Testis (tissue), 3 donors: ENCODE measurements around the gene PRRT1B. TPM values are rescaled to one million over a fixed set of nuclear protein-coding genes. Genes with fewer than 3 reads are reported as not detected.

ENCODE experiments used
- DNase-seq: peaks from one replicate; pipeline ENCODE4 v3.0.0-alpha.2; 2019
- H3K27ac ChIP-seq, 2 donors: fragments of 200-600 bp; sonication (generic); one replicate each; pipeline ENCODE4 v1.5.1; 2019
- H3K27me3 ChIP-seq: fragments of 200-600 bp; sonication (generic); one replicate; pipeline ENCODE4 v1.5.1; 2019
- H3K36me3 ChIP-seq: fragments of 200-600 bp; sonication (generic); one replicate; pipeline ENCODE4 v1.5.1; 2017; ENCODE audit warnings: low read depth; ENCODE audit errors: missing control alignments
- H3K4me1 ChIP-seq: fragments of 200-600 bp; sonication (generic); one replicate; pipeline ENCODE4 v1.5.1; 2019
- H3K4me3 ChIP-seq, 2 donors: fragments of 200-600 bp; sonication (generic); one replicate each; pipeline ENCODE4 v1.5.1; 2017 to 2019
- H3K9me3 ChIP-seq: fragments of 200-600 bp; sonication (generic); one replicate; pipeline ENCODE4 v1.5.1; 2017
- CTCF ChIP-seq, 3 experiments: fragments of 450-650 bp in 2 of 3; fragments of 200-600 bp in 1 of 3; sonication (generic) in 1 of 3; IDR thresholded peaks; one replicate each; pipeline ENCODE4 v1.5.1; 2016 to 2019; ENCODE audit warnings: antibody characterized with exemption in 3 of 3, mild to moderate bottlenecking in 2 of 3, moderate library complexity in 1 of 3
- POLR2A ChIP-seq: fragments of 450-650 bp; IDR thresholded peaks from one replicate; pipeline ENCODE4 v1.6.1; 2017; ENCODE audit warnings: antibody characterized with exemption, mild to moderate bottlenecking, moderate library complexity
- WGBS, 2 donors: methylation state at CpG; one replicate each; pipeline ENCODE4 v1.1.5; 2018; 5-methylcytosine and 5-hydroxymethylcytosine counted together
- intact Hi-C: fragments of 100-400 bp; cut with DNase I; formaldehyde crosslinking; loops from one replicate; pipeline ENCODE4 v1.15.1; 2023; ENCODE audit warnings: low total_unique reads
- polyA plus RNA-seq: library from polyadenylated mRNA; stranded (reverse); fragments of 350-450 nt; fragmentation: Illumina TruSeq; extraction: RNeasy Lipid Tissue Mini Kit (QIAGEN cat#74804); gene quantifications from one replicate; pipeline ENCODE4 v1.2.3, GENCODE V29; 2014; ENCODE audit warnings: low read depth, low replicate concordance; ENCODE audit not compliant: insufficient read depth
- total RNA-seq, 2 donors: library from RNA; depleted of rRNA; stranded (reverse); fragments of >200 nt; gene quantifications; one replicate each; pipeline ENCODE4 v1.2.3, GENCODE V29; 2016

PRRT1B gene
- total and polyA plus RNA-seq, 3 donors from 2014 or later = 0.47 TPM; not detected in 2

DNA sequence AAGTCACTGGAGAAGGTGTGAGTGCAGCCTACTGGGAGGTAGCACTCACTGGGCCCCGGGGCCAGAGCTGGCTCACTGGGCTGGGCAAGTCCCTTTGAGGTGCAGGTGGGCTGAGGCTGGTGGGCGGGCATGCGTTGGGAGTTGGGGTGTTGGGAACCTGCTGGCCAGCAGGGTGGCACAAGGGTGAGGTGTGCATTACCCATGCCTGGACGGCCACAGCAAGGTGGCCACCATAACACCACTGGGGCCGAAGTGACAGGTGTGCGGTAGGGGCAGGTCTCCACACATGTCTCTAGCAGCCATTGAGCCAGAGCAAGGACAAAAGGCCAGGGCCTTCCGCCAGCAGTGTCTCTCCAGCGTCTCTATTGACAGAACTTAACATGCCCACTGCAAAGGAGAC, 22.6 kb downstream of the PRRT1B start:
- intact Hi-C loops = no loop called here
- 94 to 98% methylated on average over 6 to 8 of the region's 8 CpGs for whole genome bisulfite sequencing, 2 donors
- Histone ChIP-seq H3K4me1 (no peaks in the 10 kb centered on the region), H3K4me3 (no peak overlapping the region), H3K27me3 (no peaks in the 10 kb centered on the region), H3K27ac (no peak overlapping the region), H3K36me3 (no peaks in the 10 kb centered on the region), H3K9me3 (no peaks in the 10 kb centered on the region)
- no peak for DNase-seq
- TF ChIP-seq POLR2A (no peak), CTCF (IDR thresholded peaks at IDR 0.05) (no peak)

DNA sequence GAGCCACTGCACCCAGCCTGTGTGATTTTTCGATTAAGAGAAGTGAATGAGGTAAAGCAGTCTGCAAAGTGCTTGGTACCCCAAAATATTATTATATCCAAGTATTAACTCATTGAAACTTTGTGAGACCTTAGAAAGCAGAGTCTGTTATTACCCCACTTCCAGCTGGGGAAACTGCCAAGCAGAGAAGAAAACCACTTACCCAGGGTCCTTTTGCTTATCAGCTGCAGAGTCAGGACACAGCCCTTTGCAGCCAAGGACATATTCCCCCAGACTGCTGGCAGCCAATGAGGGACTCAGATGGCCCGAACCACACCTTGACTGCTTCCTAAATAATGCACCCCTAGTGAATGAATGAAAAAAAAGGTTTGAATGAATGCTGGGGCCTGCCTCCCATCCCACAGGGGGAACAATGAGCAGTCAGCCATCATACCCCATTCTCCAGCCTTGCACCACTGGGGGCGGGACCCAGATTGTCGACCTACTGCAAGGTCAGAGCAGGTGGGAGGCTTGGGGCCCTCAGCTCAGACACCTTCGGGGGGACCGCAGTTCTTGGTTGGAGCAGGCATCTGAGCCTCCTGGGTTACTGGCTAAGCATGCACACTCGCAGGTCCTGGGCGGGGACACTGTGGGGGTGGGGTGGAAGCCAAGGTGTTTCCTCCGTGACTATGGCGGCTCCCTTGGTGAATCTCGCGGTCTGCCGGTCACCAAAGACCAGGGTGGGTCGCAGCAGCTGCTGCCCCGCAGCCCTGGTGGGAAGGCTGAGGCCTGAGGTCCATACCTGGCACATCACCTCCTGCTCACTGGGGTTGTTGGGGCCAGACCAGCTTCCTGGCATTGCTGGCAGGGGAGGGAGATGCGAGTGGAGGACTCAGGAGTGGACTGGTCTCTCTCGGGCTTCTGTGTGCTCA, 29.7 kb downstream of the PRRT1B start:
- TF ChIP-seq CTCF (IDR thresholded peaks at IDR 0.05) = no peak
- no peaks in the 10 kb centered on the region for H3K9me3 ChIP-seq
- H3K36me3 ChIP-seq = no peaks in the 10 kb centered on the region
- H3K27me3 ChIP-seq = no peaks in the 10 kb centered on the region
- DNase-seq = no peak
- H3K27ac ChIP-seq = no peak overlapping the region
- 85 to 90% methylated on average over 2 to 17 of the region's 17 CpGs for WGBS, 2 donors
- H3K4me3 ChIP-seq = no peak overlapping the region
- H3K4me1 ChIP-seq = peaks cover 9% of the 10 kb centered on the region
- intact Hi-C loops = no loop called here

GRCh38 chr9:131575946-131576853, 30.9 kb downstream of the PRRT1B start:
- Histone ChIP-seq H3K4me3 (no peak overlapping the region), H3K27me3 (no peaks in the 10 kb centered on the region), H3K36me3 (no peaks in the 10 kb centered on the region), H3K4me1 (peaks cover 9% of the 10 kb centered on the region), H3K27ac (no peak overlapping the region), H3K9me3 (no peaks in the 10 kb centered on the region)
- WGBS, 2 donors = 94% methylated on average over 21 to 23 of the region's 23 CpGs
- TF ChIP-seq CTCF (IDR thresholded peaks at IDR 0.05) (no peak), POLR2A (no peak)
- intact Hi-C loops = no loop called here
- no peak for DNase-seq

DNA sequence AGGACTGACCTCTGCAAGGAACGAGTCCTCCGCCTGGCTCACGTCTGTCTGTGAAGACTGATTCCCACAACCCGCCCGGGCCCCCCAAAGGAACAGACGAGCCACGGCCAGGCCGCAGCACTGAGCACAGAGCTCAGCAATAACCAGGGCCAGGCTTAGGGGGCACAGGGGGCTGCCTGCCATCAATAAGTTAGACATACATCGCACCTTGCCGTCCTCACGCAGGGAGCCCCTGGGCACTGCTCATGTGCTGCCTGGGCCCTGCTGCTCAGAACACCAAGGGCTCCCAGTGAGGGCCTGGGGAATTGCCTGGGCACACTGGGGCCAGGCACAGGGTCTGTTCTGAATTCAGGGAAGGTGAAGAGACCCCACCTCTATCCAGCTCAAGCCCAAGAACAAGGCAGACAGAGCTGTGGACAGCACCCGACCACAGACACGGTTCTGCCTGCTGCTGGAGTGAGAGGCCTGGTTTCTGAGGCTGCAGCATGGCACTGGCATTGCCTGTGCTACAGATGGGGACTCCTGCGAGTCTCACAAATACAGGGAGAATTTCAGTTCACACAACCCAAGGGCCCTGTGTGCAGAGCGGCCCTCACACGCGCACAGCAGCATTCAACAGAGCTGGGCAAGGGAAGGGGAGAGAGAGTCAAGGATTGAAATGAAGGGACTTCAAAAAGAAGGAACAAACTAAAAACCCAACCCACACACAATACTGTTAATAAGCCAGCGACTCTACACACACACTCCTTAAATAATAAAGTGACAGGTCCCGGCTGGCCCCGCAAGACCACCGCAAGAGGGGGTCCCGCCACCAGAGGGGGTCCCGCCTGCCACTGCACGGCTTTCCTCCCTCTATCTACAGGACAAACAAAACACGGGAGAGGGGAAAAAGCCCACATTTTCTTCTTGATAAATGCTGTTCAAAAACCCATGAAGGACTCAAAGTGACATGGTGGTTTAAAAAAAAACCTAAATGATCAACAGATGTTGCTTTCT, 32.0 kb downstream of the PRRT1B start:
- Histone ChIP-seq H3K4me1 (peaks cover 9% of the 10 kb centered on the region), H3K27ac (no peak overlapping the region), H3K27me3 (no peaks in the 10 kb centered on the region), H3K4me3 (no peak overlapping the region), H3K9me3 (no peaks in the 10 kb centered on the region), H3K36me3 (no peaks in the 10 kb centered on the region)
- WGBS, 2 donors = 89 to 94% methylated on average over 12 to 25 of the region's 25 CpGs
- no peak for TF ChIP-seq POLR2A
- no peak for TF ChIP-seq CTCF (IDR thresholded peaks at IDR 0.05)
- intact Hi-C loops = no loop called here
- no peak for DNase-seq
